K562 (cell line): ENCODE measurements around the gene NEURL1B. TPM values are rescaled to one million over a fixed set of nuclear protein-coding genes. Genes with fewer than 3 reads are reported as not detected.

Experiments
- ATAC-seq: fragments of 200-7000 bp; cut with Tn5 transposase; 3 replicates; pipeline ENCODE4 v1.9.1; 2020; ENCODE audit warnings: moderate library complexity
- BruUV-seq: library from RNA; stranded (reverse); fragments of 400-500 nt; replicated peaks from 2 replicates; lab custom pipeline; 2021; lab: Mats Ljungman, UMichigan
- CTCF ChIA-PET: fragments of 300-600 bp; formaldehyde crosslinking; extraction: SDS; loops from one replicate; lab custom pipeline; 2021; ENCODE audit warnings: low intra/inter-chr PET ratio; lab: Yijun Ruan, JAX
- POLR2A ChIA-PET: fragments of 300-600, 350-650 bp; sonication (Branson Sonifier 250); formaldehyde crosslinking; extraction: SDS; loops from one replicate; lab custom pipeline; 2021; ENCODE audit warnings: antibody characterized with exemption, inconsistent platforms; lab: Yijun Ruan, JAX
- DNase-seq, 4 experiments: peaks; one replicate each; pipeline versions ENCODE4 v3.0.0 to v3.0.0-alpha.2; 2011 to 2018; ENCODE audit warnings: low spot score in 3 of 4, mixed read lengths in 3 of 4; ENCODE audit errors: extremely low read depth in 1 of 4
- FAIRE-seq: peaks from 2 replicates; lab custom pipeline; 2011; peaks lifted over from hg19 to GRCh38; lab: Jason Lieb, UNC
- H2AFZ ChIP-seq: 2 replicates; pipeline ENCODE4 v1.6.0; 2011; ENCODE audit warnings: low read depth, low read length, control low read depth, inconsistent platforms
- H3K27ac ChIP-seq: fragments of 200-600 bp; 3 replicates; pipeline ENCODE4 v1.8.0; 2011; ENCODE audit warnings: low read depth, mild to moderate bottlenecking, control low read depth, inconsistent platforms, low read length, moderate library complexity, mixed read lengths; ENCODE audit errors: extremely low read depth
- H3K27me3 ChIP-seq, 2 experiments: fragments of 300-600 bp in 1 of 2; 2 replicates in 1 of 2; 3 replicates in 1 of 2; pipeline versions ENCODE4 v1.6.0 to v1.8.0; 2011; ENCODE audit warnings: inconsistent platforms in 2 of 2, low read length in 2 of 2, mild to moderate bottlenecking in 1 of 2, mixed read lengths in 1 of 2, moderate library complexity in 1 of 2; ENCODE audit not compliant: control insufficient read depth in 2 of 2, insufficient read depth in 2 of 2
- H3K36me3 ChIP-seq: fragments of 300-600 bp; 3 replicates; pipeline ENCODE4 v1.8.0; 2011; ENCODE audit warnings: mild to moderate bottlenecking, low read length, inconsistent platforms; ENCODE audit not compliant: control insufficient read depth, insufficient read depth
- H3K4me1 ChIP-seq, 2 experiments: fragments of 200-600 bp in 1 of 2; replicated peaks in 1 of 2; 2 replicates in 1 of 2; 3 replicates in 1 of 2; pipeline versions ENCODE4 v1.5.1 to v1.8.0; 2011; ENCODE audit warnings: inconsistent platforms in 2 of 2, low read length in 2 of 2, mild to moderate bottlenecking in 1 of 2, mixed read lengths in 1 of 2, moderate library complexity in 1 of 2; ENCODE audit not compliant: control insufficient read depth in 2 of 2, insufficient read depth in 2 of 2
- H3K4me2 ChIP-seq: 2 replicates; pipeline ENCODE4 v1.6.1; 2011; ENCODE audit warnings: low read length, control low read depth, inconsistent platforms, mixed read lengths; ENCODE audit not compliant: insufficient read depth
- H3K4me3 ChIP-seq: fragments of 200-600 bp; sonication (generic), shearing (Covaris generic); 2 replicates; pipeline ENCODE4 v1.5.1; 2016; ENCODE audit warnings: control low read depth, inconsistent platforms
- H3K79me2 ChIP-seq: fragments of 200-600 bp; 3 replicates; pipeline ENCODE4 v1.8.0; 2011; ENCODE audit warnings: low read length, inconsistent platforms; ENCODE audit not compliant: control insufficient read depth, insufficient read depth
- H3K9ac ChIP-seq, 2 experiments: 2 replicates each; pipeline versions ENCODE4 v1.6.0 to v1.6.1; 2011; ENCODE audit warnings: low read depth in 2 of 2, low read length in 2 of 2, control low read depth in 1 of 2, inconsistent platforms in 1 of 2, mild to moderate bottlenecking in 1 of 2, mixed read lengths in 1 of 2; ENCODE audit not compliant: insufficient read depth in 1 of 2
- H3K9me1 ChIP-seq: one replicate; pipeline ENCODE4 v1.6.0; 2011; ENCODE audit warnings: inconsistent platforms, mild to moderate bottlenecking, low read length, moderate library complexity; ENCODE audit not compliant: control insufficient read depth, insufficient read depth
- H3K9me3 ChIP-seq: replicated peaks from 2 replicates; pipeline ENCODE4 v1.5.1; 2011; ENCODE audit warnings: low read depth, low read length, inconsistent platforms; ENCODE audit not compliant: control insufficient read depth, insufficient read depth
- H4K20me1 ChIP-seq: replicated peaks from 2 replicates; pipeline ENCODE4 v1.6.1; 2011; ENCODE audit warnings: low read length, inconsistent platforms, mixed read lengths; ENCODE audit not compliant: control insufficient read depth, insufficient read depth
- AFF1 ChIP-seq, 2 experiments: fragments of 450-650 bp; IDR thresholded peaks; 2 replicates each; pipeline ENCODE4 v1.6.1; 2018; ENCODE audit warnings: mild to moderate bottlenecking in 2 of 2, low read depth in 1 of 2; ENCODE audit not compliant: partially characterized antibody in 2 of 2
- E4F1 ChIP-seq: fragments of 250-450 bp; sonication (Bioruptor Pico); IDR thresholded peaks from 2 replicates; pipeline ENCODE4 v1.5.0; 2021; ENCODE audit warnings: mild to moderate bottlenecking, borderline replicate concordance
- FOXP1 ChIP-seq: sonication (generic); formaldehyde crosslinking; IDR thresholded peaks from 2 replicates; pipeline ENCODE4 v1.8.0; 2022; ENCODE audit warnings: mild to moderate bottlenecking, missing genetic modification reagents
- MTA3 ChIP-seq: fragments of 450-650 bp; formaldehyde crosslinking; IDR thresholded peaks from 2 replicates; pipeline ENCODE4 v1.6.1; 2017; ENCODE audit warnings: mild to moderate bottlenecking, borderline replicate concordance
- SPI1 ChIP-seq: IDR thresholded peaks from 2 replicates; pipeline ENCODE4 v1.6.1; 2011; ENCODE audit warnings: low read depth, low read length, control low read depth, borderline replicate concordance
- THRA ChIP-seq: fragments of 450-650 bp; IDR thresholded peaks from 2 replicates; pipeline ENCODE4 v1.6.1; 2017; ENCODE audit warnings: mild to moderate bottlenecking, moderate library complexity
- ZNF639 ChIP-seq, 2 experiments: fragments of 200-800 bp in 1 of 2; sonication (Bioruptor generic) in 1 of 2; sonication (generic) in 1 of 2; formaldehyde crosslinking in 1 of 2; IDR thresholded peaks in 1 of 2; conservative IDR thresholded peaks in 1 of 2; 2 replicates each; pipeline versions ENCODE4 v1.5.0 to v1.6.1; 2016 to 2020; ENCODE audit warnings: missing compliant biosample characterization in 1 of 2, missing genetic modification characterization in 1 of 2, missing genetic modification reagents in 1 of 2
- ZNF696 ChIP-seq: fragments of 250-450 bp; sonication (Bioruptor Pico); conservative IDR thresholded peaks from 2 replicates; pipeline ENCODE4 v1.4.0; 2020; ENCODE audit warnings: mild to moderate bottlenecking, moderate library complexity
- WGBS: fragments of 100-300 bp; shearing (Covaris generic); methylation state at CpG from one replicate; pipeline ENCODE4 v1.1.6; 2016; ENCODE audit warnings: low coverage, mixed read lengths; ENCODE audit not compliant: insufficient coverage; ENCODE audit errors: missing lambda C conversion rate; 5-methylcytosine and 5-hydroxymethylcytosine counted together
- in situ Hi-C: fragments of 300-500 bp; cut with MboI; formaldehyde crosslinking; loops from 4 replicates; pipeline ENCODE4 v1.15.0; 2018; ENCODE audit warnings: inconsistent platforms, mixed read lengths
- intact Hi-C: fragments of 100-400 bp; cut with micrococcal nuclease; formaldehyde crosslinking; loops from 2 replicates; pipeline ENCODE4 v1.14.2; 2022
- polyA plus RNA-seq, 8 experiments: library from polyadenylated mRNA; depleted of rRNA in 4 of 8; stranded (reverse) in 5 of 8; unstranded in 3 of 8; fragments of >200 nt; fragmentation: Nextera tagmentation in 2 of 8; fragmentation: Illumina TruSeq in 1 of 8; extraction: Ambion mirVana in 2 of 8; extraction: Trizol in 1 of 8; gene quantifications; 2 replicates each; pipeline versions ENCODE4 v1.2.1 to v1.2.3, GENCODE V29; 2011 to 2014; ENCODE audit warnings: inconsistent platforms in 1 of 8, missing spikeins in 1 of 8
- total RNA-seq, 7 experiments: library from RNA; depleted of rRNA in 6 of 7; stranded (reverse); fragments of >200 nt in 6 of 7; fragmentation: Illumina TruSeq in 2 of 7; extraction: Trizol in 2 of 7; gene quantifications; 2 replicates each; pipeline versions ENCODE4 v1.2.1 to v1.2.3, GENCODE V29; 2011 to 2021; ENCODE audit warnings: low replicate concordance in 1 of 7

Gene NEURL1B
- total and polyA plus RNA-seq, 9 of the 15 experiments (the other 6 are each of a cell fraction or from before 2014, with no cell fraction given): 0.04 TPM; not detected in 8

- no peaks in the 10 kb centered on the region for H3K36me3 ChIP-seq
- no peak for FAIRE-seq
- peak; percentile 49; the same call in 2 of the 3 replicates for ATAC-seq
- no peak for DNase-seq
- intact Hi-C loops: no loop called here
- H3K4me2 ChIP-seq: no peak overlapping the region
- TF ChIP-seq ZNF696 (CRISPR knock-in tag) (no peak), MTA3 (no peak), FOXP1 (CRISPR knock-in tag) (no peak), THRA (no peak), AFF1 (IDR thresholded peaks at IDR 0.05; ENCODE audit: low read depth in 1 of 2, partially characterized antibody in 2 of 2) (no peak), SPI1 (no peak), ZNF639 (CRISPR knock-in tag; conservative IDR thresholded peaks at IDR 0.05 in 1 of 2, IDR thresholded peaks at IDR 0.05 in 1 of 2) (no peak), E4F1 (CRISPR knock-in tag) (no peak)
- TF ChIP-seq, all 486 proteins: peak for 0
- no TSS peak for BruUV-seq
- Histone ChIP-seq H3K79me2 (no peaks in the 10 kb centered on the region), H4K20me1 (peaks cover 9% of the 10 kb centered on the region; the same call in 1 of the 2 replicates), H2AFZ (no peak overlapping the region), H3K9ac (no peak overlapping the region), H3K9me3 (no peaks in the 10 kb centered on the region), H3K4me3 (no peak overlapping the region), H3K27me3 (peaks cover 16 to 31% of the 10 kb centered on the region in 2 experiments), H3K27ac (no peak overlapping the region), H3K9me1 (no peaks in the 10 kb centered on the region), H3K4me1 (no peaks in the 10 kb centered on the region)
- in situ Hi-C loops: no loop called here
- CTCF ChIA-PET: no interaction called here
- POLR2A ChIA-PET: interaction anchor here (0.6 kb wide), 1 partner anchor 290 kb away, joined by 4 read pairs; no protein-coding TSS in a partner anchor
- WGBS: 0% methylated on average over 6 of the region's 6 CpGs
These were observed 10.1 kb upstream of the NEURL1B start for GRCh38 chr5:172630986-172631385.
